ENCODE measurements around the gene MAN1C1. TPM values are rescaled to one million over a fixed set of nuclear protein-coding genes. Genes with fewer than 3 reads are reported as not detected.

MAN1C1 gene
- total and polyA plus RNA-seq, 2 donors (not counting 1 experiment from before 2014, with no cell fraction given), result 17.7 to 51.4 TPM

- DNase-seq (ENCODE audit: low read depth in 2 of 2), result no peak
- H3K79me2 ChIP-seq (ENCODE audit: control insufficient read depth, insufficient read depth, low read length), result no peaks in the 10 kb centered on the region
- no peaks in the 10 kb centered on the region for H3K36me3 ChIP-seq (ENCODE audit: control insufficient read depth, insufficient read depth, low read length)
- H4K20me1 ChIP-seq (ENCODE audit: control insufficient read depth, extremely low read depth, insufficient read depth, low read length), result no peaks in the 10 kb centered on the region
- TF ChIP-seq EZH2 (IDR thresholded peaks at IDR 0.05; ENCODE audit: low read length, missing control alignments) (no peak), CTCF (conservative IDR thresholded peaks at IDR 0.05 in 1 of 2, IDR thresholded peaks at IDR 0.05 in 1 of 2; ENCODE audit: low read depth in 1 of 2, low read length in 2 of 2) (no peak)
- H2AFZ ChIP-seq (ENCODE audit: low read length), result no peak overlapping the region
- no peak overlapping the region for H3K9ac ChIP-seq (ENCODE audit: insufficient read depth, low read length)
- no peak overlapping the region for H3K4me3 ChIP-seq (replicated peaks in 1 of 4; ENCODE audit: control extremely low read depth in 1 of 4, insufficient read depth in 1 of 4, low read depth in 3 of 4, low read length in 4 of 4)
- H3K4me1 ChIP-seq (ENCODE audit: control insufficient read depth, extremely low read depth, insufficient read depth, low read length), result peaks cover 6% of the 10 kb centered on the region
- no peaks in the 10 kb centered on the region for H3K9me3 ChIP-seq (ENCODE audit: control insufficient read depth, insufficient read depth, low read depth, low read length)
- H3K27ac ChIP-seq (ENCODE audit: insufficient read depth, low read length), result no peak overlapping the region
- no peaks in the 10 kb centered on the region for H3K27me3 ChIP-seq (ENCODE audit: control insufficient read depth, insufficient read depth, low read length)
- no peak overlapping the region for H3K4me2 ChIP-seq (ENCODE audit: extremely low read depth, insufficient read depth, low read length)
Observed at GRCh38 chr1:25728301-25728935, 111.8 kb downstream of the MAN1C1 start.

GRCh38 chr1:25729045-25729444 is 112.5 kb downstream of the MAN1C1 start:
- no peak for DNase-seq (ENCODE audit: low read depth in 2 of 2)
- Histone ChIP-seq H3K4me2 (ENCODE audit: extremely low read depth, insufficient read depth, low read length) (no peak overlapping the region), H2AFZ (ENCODE audit: low read length) (no peak overlapping the region), H3K79me2 (ENCODE audit: control insufficient read depth, insufficient read depth, low read length) (no peaks in the 10 kb centered on the region), H3K4me1 (ENCODE audit: control insufficient read depth, extremely low read depth, insufficient read depth, low read length) (peaks cover 6% of the 10 kb centered on the region), H3K27me3 (ENCODE audit: control insufficient read depth, insufficient read depth, low read length) (no peaks in the 10 kb centered on the region), H3K9ac (ENCODE audit: insufficient read depth, low read length) (no peak overlapping the region), H3K36me3 (ENCODE audit: control insufficient read depth, insufficient read depth, low read length) (no peaks in the 10 kb centered on the region), H3K4me3 (replicated peaks in 1 of 4; ENCODE audit: control extremely low read depth in 1 of 4, insufficient read depth in 1 of 4, low read depth in 3 of 4, low read length in 4 of 4) (no peak overlapping the region), H4K20me1 (ENCODE audit: control insufficient read depth, extremely low read depth, insufficient read depth, low read length) (no peaks in the 10 kb centered on the region), H3K9me3 (ENCODE audit: control insufficient read depth, insufficient read depth, low read depth, low read length) (no peaks in the 10 kb centered on the region), H3K27ac (ENCODE audit: insufficient read depth, low read length) (no peak overlapping the region)
- TF ChIP-seq EZH2 (IDR thresholded peaks at IDR 0.05; ENCODE audit: low read length, missing control alignments), result no peak
- TF ChIP-seq CTCF (conservative IDR thresholded peaks at IDR 0.05 in 1 of 2, IDR thresholded peaks at IDR 0.05 in 1 of 2; ENCODE audit: low read depth in 1 of 2, low read length in 2 of 2), result no peak

- no peak for TF ChIP-seq CTCF (conservative IDR thresholded peaks at IDR 0.05 in 1 of 2, IDR thresholded peaks at IDR 0.05 in 1 of 2; ENCODE audit: low read depth in 1 of 2, low read length in 2 of 2)
- TF ChIP-seq EZH2 (IDR thresholded peaks at IDR 0.05; ENCODE audit: low read length, missing control alignments), result no peak
- Histone ChIP-seq H3K9ac (ENCODE audit: insufficient read depth, low read length) (no peak overlapping the region), H3K4me2 (ENCODE audit: extremely low read depth, insufficient read depth, low read length) (no peak overlapping the region), H3K9me3 (ENCODE audit: control insufficient read depth, insufficient read depth, low read depth, low read length) (no peaks in the 10 kb centered on the region), H3K36me3 (ENCODE audit: control insufficient read depth, insufficient read depth, low read length) (no peaks in the 10 kb centered on the region), H3K79me2 (ENCODE audit: control insufficient read depth, insufficient read depth, low read length) (no peaks in the 10 kb centered on the region), H3K27ac (ENCODE audit: insufficient read depth, low read length) (no peak overlapping the region), H2AFZ (ENCODE audit: low read length) (no peak overlapping the region), H3K4me3 (replicated peaks in 1 of 4; ENCODE audit: control extremely low read depth in 1 of 4, insufficient read depth in 1 of 4, low read depth in 3 of 4, low read length in 4 of 4) (no peak overlapping the region), H3K4me1 (ENCODE audit: control insufficient read depth, extremely low read depth, insufficient read depth, low read length) (peaks cover 6% of the 10 kb centered on the region), H4K20me1 (ENCODE audit: control insufficient read depth, extremely low read depth, insufficient read depth, low read length) (no peaks in the 10 kb centered on the region), H3K27me3 (ENCODE audit: control insufficient read depth, insufficient read depth, low read length) (no peaks in the 10 kb centered on the region)
- DNase-seq (ENCODE audit: low read depth in 2 of 2), result no peak
Observed at GRCh38 chr1:25729790-25730644, 113.4 kb downstream of the MAN1C1 start.

Data from fibroblast of lung (primary cell).